OCI-LY7 (cell line): ENCODE measurements around the gene CARD8. TPM values are rescaled to one million over a fixed set of nuclear protein-coding genes. Genes with fewer than 3 reads are reported as not detected.

Experiments used
- BruUV-seq: library from RNA; stranded (reverse); fragments of 400-500 nt; replicated peaks from 2 replicates; lab custom pipeline; 2021; lab: Mats Ljungman, UMichigan
- CTCF ChIA-PET: fragments of 300-600 bp; sonication (Branson Sonifier 250); formaldehyde crosslinking; loops from one replicate; lab custom pipeline; 2022; ENCODE audit warnings: antibody characterized with exemption; ENCODE audit not compliant: unreplicated experiment; lab: Charles Lee
- POLR2A ChIA-PET: fragments of 300-600 bp; sonication (Branson Sonifier 250); formaldehyde crosslinking; loops from one replicate; lab custom pipeline; 2022; ENCODE audit warnings: antibody characterized with exemption; lab: Charles Lee
- DNase-seq: peaks from one replicate; pipeline ENCODE4 v3.0.0-alpha.2; 2015; ENCODE audit warnings: low spot score
- H2AFZ ChIP-seq: fragments of 200-600 bp; sonication (generic), shearing (Covaris generic); 2 replicates; pipeline ENCODE4 v1.6.1; 2014; ENCODE audit warnings: mild to moderate bottlenecking, antibody characterized with exemption, low read length, moderate library complexity
- H3K27ac ChIP-seq: fragments of 200-600 bp; sonication (generic); 2 replicates; pipeline ENCODE4 v1.5.1; 2014; ENCODE audit warnings: mixed run types, low read depth, mild to moderate bottlenecking, moderate library complexity, low read length, inconsistent platforms; ENCODE audit not compliant: poor library complexity, severe bottlenecking
- H3K36me3 ChIP-seq: fragments of 200-600 bp; sonication (generic); 2 replicates; pipeline ENCODE4 v1.6.1; 2014; ENCODE audit warnings: mild to moderate bottlenecking, antibody characterized with exemption, low read length, moderate library complexity, mixed read lengths; ENCODE audit not compliant: insufficient read depth
- H3K4me1 ChIP-seq: fragments of 200-600 bp; sonication (generic); 2 replicates; pipeline ENCODE4 v1.5.1; 2014; ENCODE audit warnings: mild to moderate bottlenecking, low read length; ENCODE audit not compliant: insufficient read depth, poor library complexity, severe bottlenecking
- H3K4me2 ChIP-seq: fragments of 200-600 bp; sonication (generic); 2 replicates; pipeline ENCODE4 v1.6.1; 2014; ENCODE audit warnings: mild to moderate bottlenecking, low read length
- H3K4me3 ChIP-seq: fragments of 200-600 bp; sonication (generic); 2 replicates; pipeline ENCODE4 v1.5.1; 2014; ENCODE audit warnings: mild to moderate bottlenecking, low read depth, low read length; ENCODE audit not compliant: poor library complexity, severe bottlenecking
- H3K79me2 ChIP-seq: fragments of 200-600 bp; sonication (generic); 2 replicates; pipeline ENCODE4 v1.6.1; 2016; ENCODE audit warnings: low read depth, mild to moderate bottlenecking, low read length, moderate library complexity, mixed read lengths; ENCODE audit not compliant: insufficient read depth
- H3K9me2 ChIP-seq: fragments of 200-600 bp; sonication (generic); 2 replicates; pipeline ENCODE4 v1.6.1; 2016; ENCODE audit warnings: mild to moderate bottlenecking, low read length, mixed read lengths; ENCODE audit not compliant: insufficient read depth
- H3K9me3 ChIP-seq: fragments of 200-600 bp; sonication (generic); 2 replicates; pipeline ENCODE4 v1.6.1; 2014; ENCODE audit warnings: mild to moderate bottlenecking, mixed run types, low read length, mixed read lengths
- H4K20me1 ChIP-seq: fragments of 200-600 bp; sonication (generic); 2 replicates; pipeline ENCODE4 v1.6.1; 2014; ENCODE audit warnings: mild to moderate bottlenecking, antibody characterized with exemption, low read length, moderate library complexity, mixed read lengths; ENCODE audit not compliant: insufficient read depth
- EZH2phosphoT487 ChIP-seq: fragments of 200-600 bp; sonication (generic); IDR thresholded peaks from 2 replicates; pipeline ENCODE4 v1.6.1; 2018; ENCODE audit warnings: low read depth, borderline replicate concordance, mild to moderate bottlenecking, mixed run types, antibody characterized with exemption, low read length, moderate library complexity, mixed read lengths
- intact Hi-C: fragments of 100-400 bp; cut with micrococcal nuclease; formaldehyde crosslinking; loops from one replicate; pipeline ENCODE4 v1.10.0; 2022; ENCODE audit not compliant: unreplicated experiment
- total RNA-seq, 2 experiments: library from RNA; depleted of rRNA in 1 of 2; stranded (reverse); fragments of >200 nt in 1 of 2; shearing (Covaris generic) in 1 of 2; gene quantifications; 2 replicates each; pipeline ENCODE4 v1.2.3, GENCODE V29; 2014 to 2022
- TF ChIP-seq, protein P1 (sequence below): fragments of 200-600 bp; sonication (generic); conservative IDR thresholded peaks from 2 replicates; pipeline ENCODE4 v1.5.1; 2014; ENCODE audit warnings: mild to moderate bottlenecking, antibody characterized with exemption, low read length, moderate library complexity, mixed read lengths

Gene CARD8
- total RNA-seq, 2 experiments from 2014 or later, result 51.0 to 56.1 TPM

DNA sequence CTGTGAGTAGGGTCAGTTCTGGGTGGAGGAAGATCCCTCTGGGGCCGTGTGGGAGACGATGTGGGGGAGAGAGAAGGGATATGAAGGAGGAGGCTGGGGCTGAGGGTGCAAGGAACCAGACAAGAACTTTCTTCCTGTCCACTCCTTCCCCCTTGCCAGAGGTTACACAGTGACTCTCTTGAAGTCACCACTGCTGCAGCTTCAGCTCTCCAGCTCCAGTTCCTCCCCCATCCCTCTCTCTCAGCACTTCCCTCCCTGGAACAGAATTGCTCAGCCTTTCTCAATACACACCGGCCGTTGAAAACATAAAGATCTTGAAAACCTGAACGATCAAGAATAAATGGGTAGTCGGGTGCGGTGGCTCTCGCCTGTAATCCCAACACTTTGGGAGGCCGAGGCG is 80.1 kb downstream of the CARD8 start:
- ChIA-PET CTCF (no interaction called here), POLR2A (no interaction called here)
- Histone ChIP-seq H3K4me3 (no peak overlapping the region), H4K20me1 (no peaks in the 10 kb centered on the region), H3K4me2 (no peak overlapping the region), H3K9me3 (no peaks in the 10 kb centered on the region), H3K79me2 (peaks cover 19% of the 10 kb centered on the region; the same call in 1 of the 2 replicates), H3K36me3 (peaks cover 38% of the 10 kb centered on the region), H3K27ac (no peak overlapping the region), H3K4me1 (peaks cover 12% of the 10 kb centered on the region), H2AFZ (no peak overlapping the region), H3K9me2 (no peaks in the 10 kb centered on the region)
- TF ChIP-seq EZH2phosphoT487, result no peak
- TF ChIP-seq, protein P1, sequence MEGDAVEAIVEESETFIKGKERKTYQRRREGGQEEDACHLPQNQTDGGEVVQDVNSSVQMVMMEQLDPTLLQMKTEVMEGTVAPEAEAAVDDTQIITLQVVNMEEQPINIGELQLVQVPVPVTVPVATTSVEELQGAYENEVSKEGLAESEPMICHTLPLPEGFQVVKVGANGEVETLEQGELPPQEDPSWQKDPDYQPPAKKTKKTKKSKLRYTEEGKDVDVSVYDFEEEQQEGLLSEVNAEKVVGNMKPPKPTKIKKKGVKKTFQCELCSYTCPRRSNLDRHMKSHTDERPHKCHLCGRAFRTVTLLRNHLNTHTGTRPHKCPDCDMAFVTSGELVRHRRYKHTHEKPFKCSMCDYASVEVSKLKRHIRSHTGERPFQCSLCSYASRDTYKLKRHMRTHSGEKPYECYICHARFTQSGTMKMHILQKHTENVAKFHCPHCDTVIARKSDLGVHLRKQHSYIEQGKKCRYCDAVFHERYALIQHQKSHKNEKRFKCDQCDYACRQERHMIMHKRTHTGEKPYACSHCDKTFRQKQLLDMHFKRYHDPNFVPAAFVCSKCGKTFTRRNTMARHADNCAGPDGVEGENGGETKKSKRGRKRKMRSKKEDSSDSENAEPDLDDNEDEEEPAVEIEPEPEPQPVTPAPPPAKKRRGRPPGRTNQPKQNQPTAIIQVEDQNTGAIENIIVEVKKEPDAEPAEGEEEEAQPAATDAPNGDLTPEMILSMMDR, result no peak
- no peak for DNase-seq
- intact Hi-C loops, result no loop called here
- no TSS peak for BruUV-seq

DNA sequence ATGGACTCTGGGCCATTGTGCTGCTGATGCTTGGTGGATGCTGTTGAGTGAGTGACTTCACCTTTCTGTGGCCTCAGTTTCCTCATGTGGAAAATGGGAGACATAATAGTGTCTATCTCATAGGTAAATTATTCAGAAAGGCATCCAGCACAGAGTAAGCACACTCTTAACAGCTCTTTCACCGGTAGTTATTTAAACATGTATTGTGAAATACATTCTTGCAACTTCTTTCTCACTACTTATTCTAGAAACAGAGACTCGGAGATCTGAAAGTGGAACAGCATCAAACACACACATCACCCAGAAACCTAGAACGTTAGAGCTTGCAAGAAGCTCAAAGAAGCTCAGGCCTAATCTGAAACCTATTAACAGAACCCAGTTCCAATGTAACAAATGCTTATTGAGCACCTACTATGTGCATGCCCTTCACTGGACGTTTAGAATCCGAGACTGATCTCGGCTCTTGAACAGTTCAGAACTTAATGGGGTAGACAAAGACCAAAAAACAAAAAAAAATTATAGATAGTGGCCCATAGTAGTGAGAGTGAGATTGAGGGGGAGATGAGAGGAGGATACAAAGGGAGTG is 81.2 kb downstream of the CARD8 start:
- BruUV-seq, result no TSS peak
- DNase-seq, result no peak
- Histone ChIP-seq H3K36me3 (peaks cover 29% of the 10 kb centered on the region), H3K9me2 (no peaks in the 10 kb centered on the region), H3K9me3 (no peaks in the 10 kb centered on the region), H3K79me2 (peaks cover 20% of the 10 kb centered on the region; the same call in 1 of the 2 replicates), H3K4me1 (peaks cover 12% of the 10 kb centered on the region), H4K20me1 (no peaks in the 10 kb centered on the region), H3K27ac (no peak overlapping the region), H2AFZ (no peak overlapping the region), H3K4me2 (no peak overlapping the region), H3K4me3 (no peak overlapping the region)
- intact Hi-C loops, result no loop called here
- ChIA-PET CTCF (no interaction called here), POLR2A (interaction anchor here (0.6 kb wide), 1 partner anchor 56 kb away, joined by 3 read pairs; no protein-coding TSS in a partner anchor)
- TF ChIP-seq EZH2phosphoT487, result no peak
- TF ChIP-seq, protein P1, result no peak

DNA sequence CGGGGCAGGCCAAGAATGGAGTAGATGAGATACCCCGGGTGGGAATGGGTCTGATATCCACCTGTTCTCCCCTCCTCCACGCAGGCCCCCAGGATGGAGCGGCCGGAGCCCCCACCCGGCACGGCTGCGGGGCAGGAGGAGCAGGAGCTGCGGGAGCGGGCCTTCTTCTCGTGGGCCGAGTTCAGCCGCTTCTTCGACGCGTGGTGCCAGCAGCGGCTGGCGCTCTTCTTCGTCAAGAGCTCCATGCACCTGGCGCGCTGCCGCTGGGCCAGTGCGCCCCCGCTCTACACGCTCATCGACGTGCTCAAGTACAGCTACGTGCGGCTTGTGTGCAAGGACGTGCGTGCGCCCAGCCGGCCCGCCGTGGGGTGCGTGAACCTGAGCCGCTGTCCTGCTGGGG is 84.0 kb downstream of the CARD8 start:
- POLR2A ChIA-PET, result interaction anchor here (0.6 to 1.8 kb wide), 2 partner anchors 31 to 85 kb away, joined by 3 to 4 read pairs; no protein-coding TSS in a partner anchor
- H3K4me3 ChIP-seq, result peak overlapping the region; percentile 98
- no peak overlapping the region for H2AFZ ChIP-seq
- H3K4me2 ChIP-seq, result peak overlapping the region; percentile 96
- no peak for DNase-seq
- BruUV-seq, result no TSS peak
- no peaks in the 10 kb centered on the region for H3K9me2 ChIP-seq
- peaks cover 42% of the 10 kb centered on the region for H3K36me3 ChIP-seq
- intact Hi-C loops, result no loop called here
- H3K9me3 ChIP-seq, result no peaks in the 10 kb centered on the region
- peak overlapping the region; percentile 85 for H3K27ac ChIP-seq
- peaks cover 48% of the 10 kb centered on the region for H3K79me2 ChIP-seq
- H3K4me1 ChIP-seq, result peaks cover 30% of the 10 kb centered on the region
- CTCF ChIA-PET, result interaction anchor here (0.9 kb wide), 1 partner anchor 32 kb away, joined by 3 read pairs; no protein-coding TSS in a partner anchor
- TF ChIP-seq, protein P1, result no peak
- TF ChIP-seq EZH2phosphoT487, result no peak
- peaks cover 13% of the 10 kb centered on the region for H4K20me1 ChIP-seq
